ENCODE data around the gene ACACB.

Gene ACACB

DNA sequence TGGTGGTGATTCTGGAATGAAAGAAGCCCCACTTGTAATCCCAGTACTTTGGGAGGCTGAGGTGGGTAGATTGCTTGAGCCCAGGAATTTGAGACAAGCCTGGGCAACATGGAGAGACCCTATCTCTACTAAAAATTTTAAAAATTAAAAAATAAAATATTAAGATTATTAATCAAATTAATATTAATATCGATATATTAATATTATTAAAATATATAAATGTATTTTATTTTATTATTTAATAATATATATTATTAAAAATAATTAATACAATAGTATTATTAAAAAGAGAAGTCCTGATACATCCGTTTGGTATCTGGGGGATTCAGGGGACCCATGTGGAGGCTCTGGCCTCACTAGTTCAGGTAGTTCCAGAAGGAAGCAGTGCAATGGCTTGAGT is 124.0 kb downstream of the ACACB start:
- TF ChIP-seq, protein P1, sequence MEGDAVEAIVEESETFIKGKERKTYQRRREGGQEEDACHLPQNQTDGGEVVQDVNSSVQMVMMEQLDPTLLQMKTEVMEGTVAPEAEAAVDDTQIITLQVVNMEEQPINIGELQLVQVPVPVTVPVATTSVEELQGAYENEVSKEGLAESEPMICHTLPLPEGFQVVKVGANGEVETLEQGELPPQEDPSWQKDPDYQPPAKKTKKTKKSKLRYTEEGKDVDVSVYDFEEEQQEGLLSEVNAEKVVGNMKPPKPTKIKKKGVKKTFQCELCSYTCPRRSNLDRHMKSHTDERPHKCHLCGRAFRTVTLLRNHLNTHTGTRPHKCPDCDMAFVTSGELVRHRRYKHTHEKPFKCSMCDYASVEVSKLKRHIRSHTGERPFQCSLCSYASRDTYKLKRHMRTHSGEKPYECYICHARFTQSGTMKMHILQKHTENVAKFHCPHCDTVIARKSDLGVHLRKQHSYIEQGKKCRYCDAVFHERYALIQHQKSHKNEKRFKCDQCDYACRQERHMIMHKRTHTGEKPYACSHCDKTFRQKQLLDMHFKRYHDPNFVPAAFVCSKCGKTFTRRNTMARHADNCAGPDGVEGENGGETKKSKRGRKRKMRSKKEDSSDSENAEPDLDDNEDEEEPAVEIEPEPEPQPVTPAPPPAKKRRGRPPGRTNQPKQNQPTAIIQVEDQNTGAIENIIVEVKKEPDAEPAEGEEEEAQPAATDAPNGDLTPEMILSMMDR (IDR thresholded peaks at IDR 0.05; ENCODE audit: low read length, missing control alignments), result no peak

DNA sequence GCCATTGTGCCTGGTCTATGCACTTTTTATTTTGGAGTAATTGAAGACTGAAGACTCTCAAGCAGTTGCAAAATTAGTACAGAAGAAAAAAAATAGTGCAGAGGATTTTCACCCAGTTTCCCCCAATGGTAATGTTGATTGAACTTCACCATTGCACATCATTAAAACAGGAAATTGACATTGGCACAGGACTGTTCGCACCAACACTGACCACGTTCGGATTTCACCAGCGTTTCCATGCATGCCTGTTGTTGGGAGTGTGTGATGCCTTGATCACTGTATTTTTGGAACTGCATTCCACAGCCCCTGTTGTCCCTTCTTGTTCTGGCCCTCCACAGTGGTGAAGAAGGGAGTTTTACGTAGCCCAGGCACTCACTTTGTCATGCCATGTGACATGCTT is 125.5 kb downstream of the ACACB start:
- DNase-seq (ENCODE audit: low read depth), result no peak
- TF ChIP-seq, protein P1 (IDR thresholded peaks at IDR 0.05; ENCODE audit: low read length, missing control alignments), result no peak

More for the DNA sequence above, 124.0 kb downstream of the ACACB start:
- no peak for DNase-seq (ENCODE audit: low read depth)
- H3K4me3 ChIP-seq (replicated peaks; ENCODE audit: low read depth, low read length), result no peak overlapping the region

DNA sequence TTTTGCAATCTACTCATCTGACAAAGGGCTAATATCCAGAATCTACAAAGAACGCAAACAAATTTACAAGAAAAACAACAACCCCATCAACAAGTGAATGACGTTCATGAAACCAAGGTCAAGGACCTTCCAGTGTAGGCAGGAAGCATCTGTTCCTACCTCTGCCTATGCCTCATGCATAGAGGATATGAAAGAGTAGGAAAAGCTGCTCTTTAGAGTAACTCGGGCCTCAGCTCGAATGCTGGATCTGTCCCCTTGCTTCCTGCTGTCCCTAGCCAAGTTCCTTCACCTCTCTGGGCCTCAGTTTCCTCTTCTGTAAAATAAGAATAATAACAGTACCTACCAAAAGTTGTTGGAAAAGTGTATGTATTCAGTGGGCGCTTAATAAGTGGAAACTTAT is 127.7 kb downstream of the ACACB start:
- H3K4me3 ChIP-seq (replicated peaks; ENCODE audit: low read depth, low read length), result no peak overlapping the region
- no peak for DNase-seq (ENCODE audit: low read depth)
- TF ChIP-seq, protein P1 (IDR thresholded peaks at IDR 0.05; ENCODE audit: low read length, missing control alignments), result no peak

More for the DNA sequence above, 125.5 kb downstream of the ACACB start:
- no peak overlapping the region for H3K4me3 ChIP-seq (replicated peaks; ENCODE audit: low read depth, low read length)

DNA sequence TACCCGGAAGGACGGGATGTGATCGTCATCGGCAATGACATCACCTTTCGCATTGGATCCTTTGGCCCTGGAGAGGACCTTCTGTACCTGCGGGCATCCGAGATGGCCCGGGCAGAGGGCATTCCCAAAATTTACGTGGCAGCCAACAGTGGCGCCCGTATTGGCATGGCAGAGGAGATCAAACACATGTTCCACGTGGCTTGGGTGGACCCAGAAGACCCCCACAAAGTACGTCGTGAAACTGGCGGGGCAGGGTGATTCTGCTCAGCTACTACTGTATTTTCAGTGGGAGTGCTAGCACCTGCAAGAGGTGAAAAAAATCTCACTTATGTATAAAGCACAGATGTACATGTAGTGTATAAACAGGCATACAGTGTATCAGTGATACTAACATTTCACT is 129.8 kb downstream of the ACACB start:
- DNase-seq (ENCODE audit: low read depth), result no peak
- TF ChIP-seq, protein P1 (IDR thresholded peaks at IDR 0.05; ENCODE audit: low read length, missing control alignments), result no peak
- H3K4me3 ChIP-seq (replicated peaks; ENCODE audit: low read depth, low read length), result no peak overlapping the region

DNA sequence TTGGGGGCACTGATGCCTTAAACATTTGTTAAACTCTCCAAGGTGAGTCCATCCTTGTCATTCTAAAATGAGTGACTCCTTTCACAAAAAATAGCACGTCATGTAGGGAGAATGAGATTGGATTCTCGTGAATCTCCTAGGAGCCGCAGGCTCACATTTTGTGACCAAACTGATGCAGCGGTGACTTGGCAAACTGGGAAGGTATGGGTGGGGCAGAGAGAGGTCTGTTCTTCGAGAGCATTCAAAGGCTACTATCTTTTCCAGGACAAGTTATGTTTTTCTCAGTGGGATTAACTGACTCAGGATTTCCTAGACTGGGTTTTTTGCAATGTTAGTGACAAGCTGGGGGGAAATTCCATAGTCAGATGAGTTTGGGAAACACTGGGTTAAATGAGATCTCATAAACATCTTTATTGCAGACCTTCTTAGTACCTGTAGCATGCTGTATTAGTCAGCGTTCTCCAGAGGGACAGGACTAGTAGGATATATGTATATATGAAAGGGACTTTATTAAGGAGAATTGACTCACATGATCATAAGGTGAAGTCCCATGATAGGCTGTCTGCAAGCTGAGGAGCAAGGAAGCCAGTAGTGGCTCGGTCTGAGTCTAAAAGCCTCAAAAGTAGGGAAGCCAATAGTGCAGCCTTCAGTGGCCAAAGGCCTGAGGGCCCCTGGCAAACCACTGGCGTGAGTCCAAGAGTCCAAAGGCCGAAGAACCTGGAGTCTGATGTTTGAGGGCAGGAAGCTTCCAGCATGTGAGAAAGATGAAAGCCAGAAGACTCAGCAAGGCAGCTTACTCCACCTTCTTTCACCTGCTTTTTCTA is 131.7 kb downstream of the ACACB start:
- H3K4me3 ChIP-seq (replicated peaks; ENCODE audit: low read depth, low read length), result no peak overlapping the region
- TF ChIP-seq, protein P1 (IDR thresholded peaks at IDR 0.05; ENCODE audit: low read length, missing control alignments), result no peak
- DNase-seq (ENCODE audit: low read depth), result no peak

DNA sequence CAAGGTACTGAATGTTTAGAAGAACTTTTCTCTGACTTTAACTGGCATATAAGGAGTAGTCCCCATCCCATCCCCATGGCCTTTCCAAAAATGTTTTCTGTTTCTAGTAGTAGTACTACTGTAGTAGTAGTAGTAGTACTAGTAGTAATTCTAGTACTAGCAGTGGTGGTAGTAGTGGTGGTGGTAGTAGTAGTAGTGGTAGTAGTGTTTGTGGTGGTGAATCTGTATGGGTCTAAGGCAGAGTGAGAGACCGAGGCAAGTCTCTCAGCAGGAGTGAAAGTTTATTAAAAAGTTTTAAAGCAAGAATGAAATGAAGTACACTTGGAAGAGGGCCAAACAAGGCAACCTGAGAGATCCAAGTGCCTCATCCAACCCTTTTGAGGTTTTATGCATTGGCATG is 134.1 kb downstream of the ACACB start:
- TF ChIP-seq, protein P1 (IDR thresholded peaks at IDR 0.05; ENCODE audit: low read length, missing control alignments), result no peak
- DNase-seq (ENCODE audit: low read depth), result no peak

DNA sequence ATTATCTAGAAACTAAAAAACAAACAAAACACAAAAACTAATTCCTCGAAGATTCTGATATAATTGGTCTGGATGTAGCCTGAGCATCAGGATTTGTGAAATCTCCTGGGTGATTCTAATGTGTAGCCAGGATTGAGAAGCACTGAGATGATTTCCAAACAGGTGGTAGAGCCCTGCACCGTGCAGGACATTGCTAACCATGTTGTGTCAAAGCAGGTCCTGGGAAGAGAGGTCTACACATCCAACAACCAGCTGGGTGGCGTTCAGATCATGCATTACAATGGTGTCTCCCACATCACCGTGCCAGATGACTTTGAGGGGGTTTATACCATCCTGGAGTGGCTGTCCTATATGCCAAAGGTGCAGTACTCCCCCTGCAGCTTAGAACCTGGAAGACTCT is 136.4 kb downstream of the ACACB start:
- TF ChIP-seq, protein P1 (IDR thresholded peaks at IDR 0.05; ENCODE audit: low read length, missing control alignments), result no peak
- H3K4me3 ChIP-seq (replicated peaks; ENCODE audit: low read depth, low read length), result no peak overlapping the region
- no peak for DNase-seq (ENCODE audit: low read depth)

More for the DNA sequence above, 134.1 kb downstream of the ACACB start:
- H3K4me3 ChIP-seq (replicated peaks; ENCODE audit: low read depth, low read length), result no peak overlapping the region

Data from fibroblast of pulmonary artery (primary cell).